Measurements from ENCODE around the gene UBE3B. TPM values are rescaled to one million over a fixed set of nuclear protein-coding genes. Genes with fewer than 3 reads are reported as not detected.
A peak's percentile ranks its signal among the peaks of the same experiment; 100 is the strongest.

The UBE3B gene
- total RNA-seq, 5 donors from 2014 or later (not counting 1 experiment from before 2014, with no cell fraction given): 34.4 to 49.9 (median 43.5) TPM

GRCh38 chr12:109432842-109433304 lies 44.6 kb upstream of the UBE3B start:
- peak; percentile 70 to 81 (median 78) for ATAC-seq (replicated peaks in 1 of 4)
- peak overlapping the region in 2 of 3 donors; percentile 34 to 53 for H3K4me3 Mint-ChIP-seq
- CTCF ChIA-PET: interaction anchor here (0.5 to 1.5 kb wide), 10 partner anchors 11 to 454 kb away, joined by 3 to 11 read pairs (median 4); partner anchors contain the start of genes KCTD10 (in 1 of the 2), MVK (in 1 of the 2) and UBE3B (in 1 of the 2)
- H3K27me3 Mint-ChIP-seq: no peaks in the 10 kb centered on the region
- no peaks in the 10 kb centered on the region for H3K9me3 Mint-ChIP-seq
- peak; percentile 35 to 81 (median 71) for DNase-seq
- Histone ChIP-seq H3K9me3 (no peaks in the 10 kb centered on the region), H3K4me3 (ENCODE audit: control insufficient read depth in 1 of 2, extremely low read depth in 1 of 2, low read length in 1 of 2) (no peak overlapping the region), H3K27me3 (replicated peaks in 1 of 2; ENCODE audit: control insufficient read depth in 2 of 2, extremely low read depth in 1 of 2, insufficient read depth in 2 of 2, low read length in 1 of 2) (peaks cover 0 to 3% of the 10 kb centered on the region in 2 experiments), H3K4me1 (ENCODE audit: control insufficient read depth in 1 of 2, extremely low read depth in 1 of 2, insufficient read depth in 2 of 2, low read length in 2 of 2) (peaks cover 0 to 10% of the 10 kb centered on the region in 2 experiments), H3K27ac (ENCODE audit: low read length) (no peak overlapping the region), H3K36me3 (ENCODE audit: control insufficient read depth in 2 of 2, extremely low read depth in 1 of 2, insufficient read depth in 1 of 2, low read length in 1 of 2) (no peaks in the 10 kb centered on the region)
- POLR2A ChIA-PET: no interaction called here
- WGBS (ENCODE audit: insufficient coverage): 26% methylated on average over 9 of the region's 14 CpGs
- no peaks in the 10 kb centered on the region for H3K36me3 Mint-ChIP-seq
- H3K4me1 Mint-ChIP-seq: peaks cover 8 to 14% (median 11%) of the 10 kb centered on the region in 3 donors
- peak overlapping the region; percentile 83 to 92 for H3K27ac Mint-ChIP-seq

- H3K9me3 Mint-ChIP-seq: no peaks in the 10 kb centered on the region
- H3K4me3 Mint-ChIP-seq: no peak overlapping the region
- no peaks in the 10 kb centered on the region for H3K27me3 Mint-ChIP-seq
- H3K36me3 Mint-ChIP-seq: no peaks in the 10 kb centered on the region
- H3K27ac Mint-ChIP-seq: peak overlapping the region in 1 of 2 donors; percentile 83
- WGBS (ENCODE audit: insufficient coverage): 80% methylated on average over 1 of the region's 4 CpGs
- DNase-seq: no peak
- Histone ChIP-seq H3K4me3 (ENCODE audit: control insufficient read depth in 1 of 2, extremely low read depth in 1 of 2, low read length in 1 of 2) (no peak overlapping the region), H3K9me3 (no peaks in the 10 kb centered on the region), H3K36me3 (ENCODE audit: control insufficient read depth in 2 of 2, extremely low read depth in 1 of 2, insufficient read depth in 1 of 2, low read length in 1 of 2) (no peaks in the 10 kb centered on the region), H3K27ac (ENCODE audit: low read length) (no peak overlapping the region), H3K4me1 (ENCODE audit: control insufficient read depth in 1 of 2, extremely low read depth in 1 of 2, insufficient read depth in 2 of 2, low read length in 2 of 2) (peaks cover 0 to 10% of the 10 kb centered on the region in 2 experiments), H3K27me3 (replicated peaks in 1 of 2; ENCODE audit: control insufficient read depth in 2 of 2, extremely low read depth in 1 of 2, insufficient read depth in 2 of 2, low read length in 1 of 2) (peaks cover 0 to 3% of the 10 kb centered on the region in 2 experiments)
- ATAC-seq (replicated peaks in 1 of 4): no peak
- ChIA-PET CTCF (interaction anchor here (0.5 to 1.5 kb wide), 10 partner anchors 12 to 453 kb away, joined by 3 to 8 read pairs (median 3); partner anchors contain the start of genes KCTD10 (in 1 of the 2), MVK (in 1 of the 2) and UBE3B (in 1 of the 2)), POLR2A (interaction anchor here in 1 of 2 donors (0.6 kb wide), 1 partner anchor 546 kb away, joined by 7 read pairs; no protein-coding TSS in a partner anchor)
- peaks cover 8 to 14% (median 11%) of the 10 kb centered on the region in 3 donors for H3K4me1 Mint-ChIP-seq
These were observed 43.8 kb upstream of the UBE3B start for GRCh38 chr12:109433618-109434017.

- no peaks in the 10 kb centered on the region for H3K9me3 ChIP-seq
- no peak for DNase-seq
- H3K36me3 ChIP-seq (ENCODE audit: control insufficient read depth in 2 of 2, extremely low read depth in 1 of 2, insufficient read depth in 1 of 2, low read length in 1 of 2): no peaks in the 10 kb centered on the region
- Mint-ChIP-seq H3K27ac (no peak overlapping the region), H3K4me3 (no peak overlapping the region), H3K36me3 (no peaks in the 10 kb centered on the region), H3K9me3 (no peaks in the 10 kb centered on the region), H3K27me3 (no peaks in the 10 kb centered on the region), H3K4me1 (peaks cover 8 to 14% (median 11%) of the 10 kb centered on the region in 3 donors)
- no peak for ATAC-seq (replicated peaks in 1 of 4)
- peaks cover 0 to 3% of the 10 kb centered on the region in 2 experiments for H3K27me3 ChIP-seq (replicated peaks in 1 of 2; ENCODE audit: control insufficient read depth in 2 of 2, extremely low read depth in 1 of 2, insufficient read depth in 2 of 2, low read length in 1 of 2)
- 100% methylated on average over 3 of the region's 7 CpGs for WGBS (ENCODE audit: insufficient coverage)
- H3K27ac ChIP-seq (ENCODE audit: low read length): no peak overlapping the region
- H3K4me3 ChIP-seq (ENCODE audit: control insufficient read depth in 1 of 2, extremely low read depth in 1 of 2, low read length in 1 of 2): no peak overlapping the region
- ChIA-PET POLR2A (no interaction called here), CTCF (interaction anchor here in 1 of 2 donors (0.6 kb wide), 1 partner anchor 371 kb away, joined by 3 read pairs; no protein-coding TSS in a partner anchor)
- H3K4me1 ChIP-seq (ENCODE audit: control insufficient read depth in 1 of 2, extremely low read depth in 1 of 2, insufficient read depth in 2 of 2, low read length in 2 of 2): peaks cover 0 to 10% of the 10 kb centered on the region in 2 experiments
These were observed 42.9 kb upstream of the UBE3B start for GRCh38 chr12:109434582-109434981.

- POLR2A ChIA-PET: no interaction called here
- Histone ChIP-seq H3K27me3 (replicated peaks in 1 of 2; ENCODE audit: control insufficient read depth in 2 of 2, extremely low read depth in 1 of 2, insufficient read depth in 2 of 2, low read length in 1 of 2) (peaks cover 0 to 3% of the 10 kb centered on the region in 2 experiments), H3K27ac (ENCODE audit: low read length) (no peak overlapping the region), H3K36me3 (ENCODE audit: control insufficient read depth in 2 of 2, extremely low read depth in 1 of 2, insufficient read depth in 1 of 2, low read length in 1 of 2) (no peaks in the 10 kb centered on the region), H3K9me3 (no peaks in the 10 kb centered on the region), H3K4me3 (ENCODE audit: control insufficient read depth in 1 of 2, extremely low read depth in 1 of 2, low read length in 1 of 2) (no peak overlapping the region), H3K4me1 (ENCODE audit: control insufficient read depth in 1 of 2, extremely low read depth in 1 of 2, insufficient read depth in 2 of 2, low read length in 2 of 2) (peaks cover 0 to 10% of the 10 kb centered on the region in 2 experiments)
- Mint-ChIP-seq H3K4me1 (peaks cover 8 to 14% (median 11%) of the 10 kb centered on the region in 3 donors), H3K4me3 (no peak overlapping the region), H3K9me3 (no peaks in the 10 kb centered on the region), H3K27ac (no peak overlapping the region), H3K36me3 (no peaks in the 10 kb centered on the region), H3K27me3 (no peaks in the 10 kb centered on the region)
- ATAC-seq (replicated peaks in 1 of 4) (no peak), DNase-seq (no peak)
- 86% methylated on average over 16 of the region's 17 CpGs for WGBS (ENCODE audit: insufficient coverage)
- CTCF ChIA-PET: interaction anchor here in 1 of 2 donors (1.2 kb wide), 1 partner anchor 11 kb away, joined by 3 read pairs; no protein-coding TSS in a partner anchor
These were observed 41.8 kb upstream of the UBE3B start for GRCh38 chr12:109435428-109436187.

- 80% methylated on average over 1 of the region's 7 CpGs for WGBS (ENCODE audit: insufficient coverage)
- H3K36me3 ChIP-seq (ENCODE audit: control insufficient read depth in 2 of 2, extremely low read depth in 1 of 2, insufficient read depth in 1 of 2, low read length in 1 of 2): no peaks in the 10 kb centered on the region
- no peaks in the 10 kb centered on the region for H3K9me3 ChIP-seq
- DNase-seq (no peak), ATAC-seq (replicated peaks in 1 of 4) (no peak)
- no peak overlapping the region for H3K4me3 Mint-ChIP-seq
- peaks cover 8 to 14% (median 11%) of the 10 kb centered on the region in 3 donors for H3K4me1 Mint-ChIP-seq
- no peak overlapping the region for H3K27ac Mint-ChIP-seq
- no peaks in the 10 kb centered on the region for H3K36me3 Mint-ChIP-seq
- H3K9me3 Mint-ChIP-seq: no peaks in the 10 kb centered on the region
- CTCF ChIA-PET: interaction anchor here in 1 of 2 donors (1.2 kb wide), 1 partner anchor 10 kb away, joined by 3 read pairs; no protein-coding TSS in a partner anchor
- no peak overlapping the region for H3K27ac ChIP-seq (ENCODE audit: low read length)
- peaks cover 0 to 10% of the 10 kb centered on the region in 2 experiments for H3K4me1 ChIP-seq (ENCODE audit: control insufficient read depth in 1 of 2, extremely low read depth in 1 of 2, insufficient read depth in 2 of 2, low read length in 2 of 2)
- no peaks in the 10 kb centered on the region for H3K27me3 Mint-ChIP-seq
- peaks cover 0 to 3% of the 10 kb centered on the region in 2 experiments for H3K27me3 ChIP-seq (replicated peaks in 1 of 2; ENCODE audit: control insufficient read depth in 2 of 2, extremely low read depth in 1 of 2, insufficient read depth in 2 of 2, low read length in 1 of 2)
- POLR2A ChIA-PET: no interaction called here
- no peak overlapping the region for H3K4me3 ChIP-seq (ENCODE audit: control insufficient read depth in 1 of 2, extremely low read depth in 1 of 2, low read length in 1 of 2)
These were observed 41.3 kb upstream of the UBE3B start for GRCh38 chr12:109436188-109436560.

- Histone ChIP-seq H3K4me1 (ENCODE audit: control insufficient read depth in 1 of 2, extremely low read depth in 1 of 2, insufficient read depth in 2 of 2, low read length in 2 of 2) (no peaks in the 10 kb centered on the region), H3K4me3 (ENCODE audit: control insufficient read depth in 1 of 2, extremely low read depth in 1 of 2, low read length in 1 of 2) (no peak overlapping the region), H3K27ac (ENCODE audit: low read length) (no peak overlapping the region), H3K27me3 (replicated peaks in 1 of 2; ENCODE audit: control insufficient read depth in 2 of 2, extremely low read depth in 1 of 2, insufficient read depth in 2 of 2, low read length in 1 of 2) (peaks cover 0 to 3% of the 10 kb centered on the region in 2 experiments), H3K9me3 (no peaks in the 10 kb centered on the region), H3K36me3 (ENCODE audit: control insufficient read depth in 2 of 2, extremely low read depth in 1 of 2, insufficient read depth in 1 of 2, low read length in 1 of 2) (peaks cover 0 to 2% of the 10 kb centered on the region in 2 donors)
- no peak overlapping the region for H3K27ac Mint-ChIP-seq
- 92% methylated on average over 2 of the region's 6 CpGs for WGBS (ENCODE audit: insufficient coverage)
- ATAC-seq (replicated peaks in 1 of 4) (no peak), DNase-seq (no peak)
- H3K9me3 Mint-ChIP-seq: no peaks in the 10 kb centered on the region
- no peaks in the 10 kb centered on the region for H3K27me3 Mint-ChIP-seq
- H3K4me1 Mint-ChIP-seq: no peaks in the 10 kb centered on the region
- H3K4me3 Mint-ChIP-seq: no peak overlapping the region
- ChIA-PET CTCF (interaction anchor here in 1 of 2 donors (1.3 kb wide), 1 partner anchor 11 kb away, joined by 3 read pairs; no protein-coding TSS in a partner anchor), POLR2A (no interaction called here)
- peaks cover 8% of the 10 kb centered on the region for H3K36me3 Mint-ChIP-seq
These were observed 38.3 kb upstream of the UBE3B start for GRCh38 chr12:109439181-109439580.
